K562 (cell line): ENCODE data around the gene PTOV1. TPM values are rescaled to one million over a fixed set of nuclear protein-coding genes. Genes with fewer than 3 reads are reported as not detected.

Experiments used
- GATAD2A ChIP-seq: fragments of 450-650 bp; IDR thresholded peaks from 2 replicates; pipeline ENCODE4 v1.6.1; 2017
- GMEB1 ChIP-seq: fragments of 250-450 bp; sonication (Bioruptor Pico); IDR thresholded peaks from 2 replicates; pipeline ENCODE4 v1.4.0; 2020; ENCODE audit warnings: mild to moderate bottlenecking
- HES1 ChIP-seq: fragments of 450-650 bp; IDR thresholded peaks from 2 replicates; pipeline ENCODE4 v1.6.1; 2016; ENCODE audit warnings: low read depth, mild to moderate bottlenecking, moderate library complexity
- ILK ChIP-seq: fragments of 450-650 bp; IDR thresholded peaks from 2 replicates; pipeline ENCODE4 v1.6.1; 2016; ENCODE audit warnings: missing genetic modification characterization, low read depth, mild to moderate bottlenecking, missing compliant biosample characterization, moderate library complexity, borderline replicate concordance
- MBD2 ChIP-seq: sonication (generic); IDR thresholded peaks from 2 replicates; pipeline ENCODE4 v1.6.1; 2016; ENCODE audit warnings: low read depth, borderline replicate concordance
- ZFP91 ChIP-seq: sonication (generic); formaldehyde crosslinking; IDR thresholded peaks from 2 replicates; pipeline ENCODE4 v1.8.0; 2022; ENCODE audit warnings: mild to moderate bottlenecking, missing genetic modification reagents
- ZNF583 ChIP-seq: fragments of 250-450 bp; sonication (Bioruptor Pico); IDR thresholded peaks from 2 replicates; pipeline ENCODE4 v1.4.0; 2020
- polyA plus RNA-seq, 8 experiments: library from polyadenylated mRNA; depleted of rRNA in 4 of 8; stranded (reverse) in 5 of 8; unstranded in 3 of 8; fragments of >200 nt; fragmentation: Nextera tagmentation in 2 of 8; fragmentation: Illumina TruSeq in 1 of 8; extraction: Ambion mirVana in 2 of 8; extraction: Trizol in 1 of 8; gene quantifications; 2 replicates each; pipeline versions ENCODE4 v1.2.1 to v1.2.3, GENCODE V29; 2011 to 2014; ENCODE audit warnings: inconsistent platforms in 1 of 8, missing spikeins in 1 of 8
- total RNA-seq, 7 experiments: library from RNA; depleted of rRNA in 6 of 7; stranded (reverse); fragments of >200 nt in 6 of 7; fragmentation: Illumina TruSeq in 2 of 7; extraction: Trizol in 2 of 7; gene quantifications; 2 replicates each; pipeline versions ENCODE4 v1.2.1 to v1.2.3, GENCODE V29; 2011 to 2021; ENCODE audit warnings: low replicate concordance in 1 of 7

Gene PTOV1
- total and polyA plus RNA-seq, 9 of the 15 experiments (the other 6 are each of a cell fraction or from before 2014, with no cell fraction given): 4.9 to 169 (median 43.5) TPM

GRCh38 chr19:49866933-49867782 is 16.2 kb downstream of the PTOV1 start, which contains the start of gene PNKP (continued):
- TF ChIP-seq ZFP91 (no peak), GMEB1 (CRISPR knock-in tag) (no peak), ZNF583 (CRISPR knock-in tag) (no peak), ILK (tag) (no peak), HES1 (no peak), MBD2 (peak; percentile 62; the same call in 1 of the 2 replicates), GATAD2A (no peak)
